ENCODE data around the gene ANKRD11. TPM values are rescaled to one million over a fixed set of nuclear protein-coding genes. Genes with fewer than 3 reads are reported as not detected.

ANKRD11 gene
- total and polyA plus RNA-seq, 8 donors = 90.7 to 123 (median 98.4) TPM

GRCh38 chr16:89315271-89315670 lies 175.1 kb downstream of the ANKRD11 start:
- H3K4me3 ChIP-seq = no peak overlapping the region

GRCh38 chr16:89314854-89315253 lies 175.5 kb downstream of the ANKRD11 start:
- no peaks in the 10 kb centered on the region for H3K27me3 ChIP-seq
- H3K4me1 ChIP-seq = peaks cover 22 to 75% of the 10 kb centered on the region in 2 donors
- intact Hi-C loops (cut with DNase I) = no loop called here
- DNase-seq = no peak
- peaks cover 0 to 30% of the 10 kb centered on the region in 2 donors for H3K36me3 ChIP-seq
- TF ChIP-seq CTCF (IDR thresholded peaks at IDR 0.05) = no peak
- peak overlapping the region in 1 of 2 donors; percentile 74 for H3K27ac ChIP-seq
- no peak overlapping the region for H3K4me3 ChIP-seq
- no peaks in the 10 kb centered on the region for H3K9me3 ChIP-seq
- ATAC-seq = no peak

More at GRCh38 chr16:89315271-89315670, 175.1 kb downstream of the ANKRD11 start:
- peak in 1 of 4 donors; percentile 68 for DNase-seq
- H3K4me1 ChIP-seq = peaks cover 26 to 79% of the 10 kb centered on the region in 2 donors
- H3K27me3 ChIP-seq = no peaks in the 10 kb centered on the region
- no peaks in the 10 kb centered on the region for H3K9me3 ChIP-seq
- TF ChIP-seq CTCF (IDR thresholded peaks at IDR 0.05) = no peak
- ATAC-seq = no peak
- H3K36me3 ChIP-seq = peaks cover 0 to 27% of the 10 kb centered on the region in 2 donors
- H3K27ac ChIP-seq = peak overlapping the region; percentile 24 to 74
- intact Hi-C loops (cut with DNase I) = no loop called here

GRCh38 chr16:89314357-89314756 lies 176.0 kb downstream of the ANKRD11 start:
- Histone ChIP-seq H3K4me3 (no peak overlapping the region), H3K9me3 (no peaks in the 10 kb centered on the region), H3K36me3 (peaks cover 0 to 35% of the 10 kb centered on the region in 2 donors), H3K4me1 (peaks cover 17 to 74% of the 10 kb centered on the region in 2 donors), H3K27me3 (no peaks in the 10 kb centered on the region), H3K27ac (peak overlapping the region in 1 of 2 donors; percentile 74)
- DNase-seq (peak in 1 of 4 donors; percentile 67), ATAC-seq (no peak)
- no peak for TF ChIP-seq CTCF (IDR thresholded peaks at IDR 0.05)
- intact Hi-C loops (cut with DNase I) = no loop called here

GRCh38 chr16:89313583-89313982 lies 176.8 kb downstream of the ANKRD11 start:
- no peak for TF ChIP-seq CTCF (IDR thresholded peaks at IDR 0.05)
- intact Hi-C loops (cut with DNase I) = no loop called here
- ATAC-seq = no peak
- H3K4me3 ChIP-seq = no peak overlapping the region
- DNase-seq = no peak
- no peaks in the 10 kb centered on the region for H3K9me3 ChIP-seq
- no peaks in the 10 kb centered on the region for H3K27me3 ChIP-seq
- H3K4me1 ChIP-seq = peaks cover 17 to 74% of the 10 kb centered on the region in 2 donors
- peaks cover 0 to 35% of the 10 kb centered on the region in 2 donors for H3K36me3 ChIP-seq
- peak overlapping the region in 1 of 2 donors; percentile 13 for H3K27ac ChIP-seq

GRCh38 chr16:89312598-89313299 lies 177.6 kb downstream of the ANKRD11 start:
- DNase-seq (peak in 1 of 4 donors; percentile 50), ATAC-seq (no peak)
- no peak for TF ChIP-seq CTCF (IDR thresholded peaks at IDR 0.05)
- peaks cover 0 to 35% of the 10 kb centered on the region in 2 donors for H3K36me3 ChIP-seq
- no peak overlapping the region for H3K27ac ChIP-seq
- no peaks in the 10 kb centered on the region for H3K27me3 ChIP-seq
- H3K9me3 ChIP-seq = no peaks in the 10 kb centered on the region
- H3K4me1 ChIP-seq = peaks cover 17 to 74% of the 10 kb centered on the region in 2 donors
- intact Hi-C loops (cut with DNase I) = no loop called here
- no peak overlapping the region for H3K4me3 ChIP-seq

Measured in left lung (tissue), 10 donors.